Fibroblast of lung (primary cell): ENCODE measurements around the gene MAPK6.

ENCODE experiments used
- CTCF ChIP-seq, 2 donors: IDR thresholded peaks in 1 of 2; conservative IDR thresholded peaks in 1 of 2; 1 replicate in 1 of 2; 2 replicates in 1 of 2; pipeline ENCODE4 v1.5.1; 2011 to 2012; ENCODE audit warnings: low read length in 2 of 2, control low read depth in 1 of 2, inconsistent platforms in 1 of 2, low read depth in 1 of 2, mild to moderate bottlenecking in 1 of 2
- EZH2 ChIP-seq: IDR thresholded peaks from 2 replicates; pipeline ENCODE4 v1.5.1; 2012; ENCODE audit warnings: low read length, control low read depth, mild to moderate bottlenecking; ENCODE audit errors: missing control alignments

- TF ChIP-seq CTCF (conservative IDR thresholded peaks at IDR 0.05 in 1 of 2, IDR thresholded peaks at IDR 0.05 in 1 of 2; ENCODE audit: low read depth in 1 of 2, low read length in 2 of 2) = no peak
- TF ChIP-seq EZH2 = no peak
Observed at GRCh38 chr15:52099651-52100272, 80.7 kb downstream of the MAPK6 start.
